Activated T-cell treated with anti-CD3 and anti-CD28 coated beads for 48 hours (primary cell): ENCODE data around the gene DRAXIN.

ENCODE experiments used
- DNase-seq: peaks from one replicate; pipeline ENCODE4 v3.0.0-alpha.2; 2020; ENCODE audit warnings: low read depth

DRAXIN gene

DNA sequence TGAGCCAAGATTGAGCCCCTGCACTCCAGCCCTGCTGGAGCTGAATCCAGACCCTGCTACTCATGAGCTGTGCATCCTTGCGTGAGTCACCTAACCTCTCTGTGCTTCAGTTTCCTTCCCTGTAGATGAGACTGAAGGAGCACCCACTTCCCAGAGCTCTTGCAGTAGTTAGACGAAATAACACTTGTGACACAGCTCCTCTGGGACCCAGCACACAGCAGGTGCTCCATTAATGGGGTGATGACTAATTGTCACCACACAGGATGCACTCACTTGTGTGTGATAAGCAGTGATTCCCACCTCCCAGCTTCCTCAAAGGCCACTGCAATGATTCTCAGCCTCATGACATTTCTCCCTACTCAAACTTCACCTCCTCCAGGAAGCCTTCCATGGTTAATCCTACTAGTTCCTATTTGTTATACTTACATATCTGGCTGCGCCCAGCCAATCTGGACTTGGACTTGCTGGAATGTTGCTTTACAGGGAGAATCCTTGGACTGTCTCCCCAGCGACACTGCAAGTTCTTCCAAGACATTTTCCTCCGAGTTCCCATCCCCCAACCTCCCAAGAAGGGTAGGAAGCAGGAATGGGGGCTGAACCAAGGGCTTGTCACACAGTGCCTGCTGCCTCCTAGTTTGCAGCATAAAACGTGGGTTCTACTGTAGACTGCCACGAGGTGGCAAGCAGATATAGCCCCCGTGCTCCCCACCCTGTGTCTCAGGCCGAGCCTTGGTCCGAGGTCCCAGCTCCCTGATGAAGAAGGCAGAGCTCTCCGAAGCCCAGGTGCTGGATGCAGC is 17.2 kb downstream of the DRAXIN start:
- DNase-seq = no peak

DNA sequence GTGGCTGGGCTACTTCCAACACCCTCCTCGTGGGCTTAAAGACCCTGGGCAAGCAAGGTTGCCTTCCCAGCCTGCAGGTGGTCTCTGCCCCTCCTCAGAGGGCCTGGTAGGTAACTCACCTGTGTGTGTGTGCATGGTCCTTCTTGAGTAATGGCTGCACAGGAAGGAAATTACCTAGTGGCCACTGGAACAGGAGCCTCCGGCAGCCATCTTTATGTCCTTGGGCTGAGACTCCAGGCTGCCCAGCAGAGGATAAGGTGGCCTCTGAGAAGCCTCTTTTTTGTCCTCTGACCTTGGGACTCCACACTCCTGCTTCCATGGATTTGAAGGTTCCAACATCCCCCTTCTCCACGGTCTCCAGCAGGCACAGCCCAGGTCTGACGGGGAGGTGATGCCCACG is 20.0 kb downstream of the DRAXIN start:
- no peak for DNase-seq

DNA sequence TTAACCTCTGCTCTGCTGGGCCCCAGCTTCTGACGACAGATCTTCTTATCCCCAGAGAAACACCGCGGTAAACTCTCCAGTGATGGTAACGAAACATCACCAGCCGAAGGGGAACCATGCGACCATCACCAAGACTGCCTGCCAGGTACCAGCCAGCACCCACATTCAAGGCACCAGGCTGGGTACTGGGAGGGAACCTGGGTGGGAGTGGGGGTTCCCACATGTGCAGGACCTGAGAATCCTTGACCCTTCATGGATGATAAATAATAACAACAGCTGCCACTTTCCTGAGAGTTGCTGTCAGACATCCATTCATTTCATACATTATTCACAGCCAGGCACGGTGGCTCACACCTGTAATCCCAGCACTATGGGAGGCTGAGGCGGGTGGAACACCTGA is 20.8 kb downstream of the DRAXIN start:
- no peak for DNase-seq

DNA sequence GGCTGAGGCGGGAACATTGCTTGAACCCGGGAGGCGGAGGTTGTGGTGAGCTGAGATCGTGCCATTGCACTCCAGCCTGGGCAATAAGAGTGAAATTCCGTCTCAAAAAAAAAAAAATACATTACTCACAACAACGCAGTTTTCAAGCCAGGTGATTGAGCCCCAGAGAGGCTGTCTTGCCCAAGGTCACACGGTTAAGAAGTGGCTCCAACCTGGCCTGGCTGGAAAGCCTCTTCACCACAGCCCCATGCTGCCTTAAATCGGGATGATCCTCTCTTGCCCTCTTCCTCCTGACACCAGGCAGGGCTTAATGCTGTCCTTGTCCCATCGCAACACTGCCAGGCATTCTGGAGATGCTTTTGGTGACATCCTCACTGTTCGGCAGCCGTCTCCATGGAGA is 21.6 kb downstream of the DRAXIN start:
- no peak for DNase-seq

DNA sequence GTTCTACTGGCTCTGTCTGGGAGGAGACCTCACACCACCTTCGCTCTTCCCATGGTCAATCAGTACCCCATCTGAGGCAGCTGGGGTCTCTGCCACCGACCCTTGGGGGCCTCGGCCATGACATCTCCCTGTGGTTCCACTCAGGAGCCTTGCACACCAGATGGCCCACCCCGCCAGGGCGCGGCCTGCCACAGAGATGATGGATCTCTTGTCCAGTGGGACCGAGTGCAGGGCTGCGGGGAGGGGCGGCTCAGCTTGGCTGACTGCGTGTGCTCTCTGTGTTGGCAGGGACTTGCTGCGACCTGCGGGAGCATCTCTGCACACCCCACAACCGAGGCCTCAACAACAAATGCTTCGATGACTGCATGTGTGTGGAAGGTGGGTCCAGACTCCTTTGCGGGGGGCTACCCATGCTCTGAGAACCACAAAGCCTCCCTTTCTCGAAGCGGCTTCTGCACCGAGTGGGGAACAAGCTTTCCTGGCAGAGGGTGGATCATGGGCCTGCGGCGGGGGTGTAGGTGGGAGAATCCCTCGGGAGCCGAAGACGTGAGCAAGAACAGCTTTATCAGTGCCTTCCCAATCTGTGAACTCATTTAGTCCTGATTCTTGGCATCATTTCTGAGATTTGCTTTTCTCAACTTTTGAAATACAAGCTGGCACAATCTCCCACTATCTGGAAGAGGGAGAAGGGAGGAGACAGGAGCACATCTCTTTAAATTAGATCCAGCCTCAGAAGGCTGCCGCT is 23.5 kb downstream of the DRAXIN start:
- DNase-seq = no peak

DNA sequence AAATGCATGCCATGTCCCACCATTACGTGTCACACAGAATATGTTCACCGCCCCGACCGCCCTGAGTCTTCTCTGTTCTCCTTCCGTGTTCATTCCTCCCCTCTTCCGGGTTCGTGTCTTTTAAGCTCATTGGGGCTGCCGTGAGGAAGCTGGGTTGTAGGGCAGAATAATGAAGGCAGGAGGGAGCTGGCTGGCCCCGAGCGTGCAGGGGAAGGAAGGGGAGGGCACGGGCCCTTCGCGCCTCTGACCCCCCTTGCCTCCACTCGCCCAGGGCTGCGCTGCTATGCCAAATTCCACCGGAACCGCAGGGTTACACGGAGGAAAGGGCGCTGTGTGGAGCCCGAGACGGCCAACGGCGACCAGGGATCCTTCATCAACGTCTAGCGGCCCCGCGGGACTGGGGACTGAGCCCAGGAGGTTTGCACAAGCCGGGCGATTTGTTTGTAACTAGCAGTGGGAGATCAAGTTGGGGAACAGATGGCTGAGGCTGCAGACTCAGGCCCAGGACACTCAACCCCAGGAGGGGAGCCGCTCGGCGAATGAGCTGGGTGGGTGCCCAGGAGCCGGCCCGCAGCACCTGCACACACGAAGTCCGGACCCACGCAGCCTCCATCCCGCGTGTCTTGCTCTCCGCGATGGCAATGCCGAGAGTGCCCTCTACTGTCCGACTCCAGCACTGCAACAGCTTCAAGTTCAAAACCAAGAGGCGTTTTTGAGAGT is 28.0 kb downstream of the DRAXIN start:
- peak; percentile 76 for DNase-seq

DNA sequence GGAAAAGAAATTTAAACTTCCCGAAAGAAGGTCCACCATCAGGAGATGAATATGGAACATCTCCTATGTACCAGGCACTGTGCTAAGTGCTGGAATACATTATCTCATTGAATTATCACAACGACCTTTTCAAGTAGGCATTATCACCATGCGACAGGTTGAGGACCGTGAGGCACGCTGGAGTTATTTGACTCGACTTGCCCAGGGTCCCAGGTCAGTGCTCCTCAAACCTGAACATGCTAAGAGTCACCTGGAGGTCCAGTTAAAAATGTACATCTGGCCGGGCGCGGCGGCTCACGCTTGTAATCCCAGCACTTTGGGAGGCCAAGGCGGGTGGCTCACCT is 28.5 kb downstream of the DRAXIN start:
- no peak for DNase-seq

DNA sequence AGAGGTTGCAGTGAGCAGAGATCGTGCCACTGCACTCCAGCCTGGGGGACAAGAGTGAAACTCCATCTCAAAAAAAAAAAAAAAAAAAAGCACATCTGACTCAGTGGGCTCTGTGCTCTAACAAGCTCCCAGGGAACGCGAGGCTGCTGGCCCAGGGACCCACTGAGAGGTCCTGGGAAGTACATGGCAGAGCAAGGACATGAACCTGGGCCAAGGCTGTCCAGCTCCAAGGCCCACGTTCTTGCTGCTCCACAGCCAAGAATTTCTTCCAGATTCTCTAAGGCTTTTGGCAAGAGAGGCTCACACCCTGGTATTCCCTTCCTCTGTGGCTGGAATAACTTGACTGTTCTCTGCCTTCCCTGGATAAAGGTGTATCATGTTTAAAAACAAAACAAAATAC is 29.0 kb downstream of the DRAXIN start:
- no peak for DNase-seq

DNA sequence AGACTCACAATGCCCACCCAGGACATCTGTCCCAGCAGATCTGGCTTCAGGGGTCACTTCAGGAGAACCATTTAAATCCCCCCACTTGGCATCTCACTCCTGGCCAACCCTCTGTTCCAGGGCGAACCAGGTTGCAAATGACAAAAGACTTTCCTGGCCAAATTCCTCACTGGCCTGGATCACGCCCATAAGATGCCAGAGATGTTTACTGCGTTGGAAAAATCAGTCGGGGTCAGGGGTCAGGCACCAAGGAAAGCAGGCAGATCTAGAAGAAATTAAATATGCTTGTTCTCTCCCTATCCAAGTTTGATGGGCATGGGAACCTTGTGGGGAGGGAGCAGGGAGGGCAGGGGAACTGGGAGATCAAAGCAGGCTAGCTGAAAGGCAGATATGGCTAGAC is 29.8 kb downstream of the DRAXIN start:
- DNase-seq = no peak

DNA sequence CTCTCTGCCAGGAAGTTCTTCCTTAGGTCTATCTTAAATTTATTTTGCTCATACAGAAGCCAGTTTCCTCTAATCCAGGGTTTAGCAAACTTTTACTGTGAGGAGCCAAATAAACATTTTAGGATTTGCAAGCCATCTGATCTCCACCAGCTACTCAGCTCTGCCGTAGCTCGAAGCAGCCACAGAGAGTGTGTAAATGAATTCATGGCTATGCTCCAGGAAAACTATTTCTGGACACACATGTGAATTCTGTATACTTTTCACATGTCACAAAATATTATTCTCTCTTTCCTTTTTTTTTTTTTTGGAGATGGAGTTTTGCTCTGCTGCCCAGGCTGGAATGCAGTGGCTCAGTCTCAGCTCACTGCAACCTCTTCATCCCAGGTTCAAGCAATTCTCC is 31.0 kb downstream of the DRAXIN start:
- DNase-seq = no peak

DNA sequence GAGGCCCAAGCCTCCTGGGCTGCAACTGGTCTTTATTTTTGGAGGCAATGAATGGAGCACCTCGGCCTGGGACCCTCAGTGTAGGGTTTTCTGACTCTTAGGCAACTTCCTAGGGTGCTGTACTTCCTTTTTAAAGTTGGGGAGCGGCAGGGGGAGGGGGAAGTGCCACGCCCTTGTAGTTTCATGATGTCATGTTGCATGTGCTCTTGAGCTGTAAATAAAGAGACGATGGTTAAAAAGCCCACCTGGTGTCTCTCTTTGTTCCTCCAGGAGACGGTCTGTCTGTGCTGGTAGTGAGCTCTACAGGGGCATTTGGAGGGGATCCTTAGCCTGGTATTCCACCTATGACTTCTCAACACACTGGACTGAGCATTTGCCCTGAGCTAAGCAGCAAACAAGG is 34.1 kb downstream of the DRAXIN start:
- no peak for DNase-seq

DNA sequence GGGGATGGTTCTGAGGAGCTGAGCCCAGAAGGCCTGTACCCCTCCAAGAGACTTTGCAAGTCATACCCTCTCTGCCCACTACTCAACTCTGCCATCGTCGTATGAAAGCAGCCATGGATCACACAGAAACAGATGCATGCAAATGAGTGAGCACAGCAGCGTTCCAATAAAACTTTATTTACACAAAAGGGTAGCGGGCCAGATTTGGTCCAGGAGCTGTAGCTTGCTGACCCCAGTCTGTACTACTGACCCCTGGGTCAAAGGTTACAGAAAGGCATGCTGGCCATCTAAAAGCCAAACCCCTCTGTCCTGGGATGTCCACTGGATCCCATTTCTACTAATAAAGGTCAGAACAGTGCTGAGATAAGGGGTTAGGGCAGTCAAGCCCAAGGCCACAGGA is 35.6 kb downstream of the DRAXIN start:
- no peak for DNase-seq

DNA sequence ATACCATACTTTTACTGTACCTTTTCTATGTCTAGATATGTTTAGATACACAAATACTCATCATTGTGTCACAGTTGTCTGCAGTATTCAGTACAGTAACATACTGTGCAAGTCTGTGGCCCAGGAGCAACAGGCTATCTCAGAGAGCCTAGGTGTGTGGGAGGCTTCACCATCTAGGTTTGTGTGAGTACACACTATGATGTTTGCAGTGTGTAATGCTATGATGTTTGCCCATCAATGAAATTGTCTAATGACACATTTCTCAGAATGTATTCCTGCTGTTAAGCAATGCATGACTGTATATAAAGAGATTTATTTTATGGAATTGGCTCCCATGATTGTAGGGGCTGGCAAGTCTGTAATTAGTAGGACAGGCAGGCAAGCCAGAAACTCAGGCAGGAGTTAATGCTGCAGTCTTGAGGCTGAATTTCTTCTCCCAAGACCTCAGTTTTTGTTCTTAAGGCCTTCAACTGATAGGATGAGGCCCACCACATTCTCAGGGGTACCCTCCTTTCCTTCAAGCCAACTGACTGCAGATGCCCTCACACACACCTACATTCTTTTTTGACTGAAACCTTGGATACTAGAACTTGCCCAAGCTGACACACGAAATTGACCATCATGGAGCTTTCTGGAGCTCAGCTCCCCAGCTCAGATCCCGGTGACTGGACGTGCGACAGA is 36.8 kb downstream of the DRAXIN start:
- no peak for DNase-seq

DNA sequence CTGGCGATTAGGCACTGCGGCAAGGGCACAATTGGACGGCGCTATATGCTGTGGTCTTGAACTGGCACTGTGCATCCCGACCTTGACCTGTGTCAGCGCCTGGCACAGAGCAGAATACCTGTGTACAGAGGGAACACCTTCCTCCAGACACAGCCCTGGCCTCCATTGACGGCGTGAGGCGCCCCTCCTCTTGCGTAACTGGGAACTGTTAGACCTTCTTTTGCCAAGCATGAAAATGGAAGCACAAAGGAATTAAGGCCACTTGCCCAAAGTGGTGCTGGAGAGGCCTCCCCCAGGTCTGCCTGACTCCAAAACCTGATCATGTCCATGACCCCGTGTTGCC is 37.6 kb downstream of the DRAXIN start:
- DNase-seq = no peak

DNA sequence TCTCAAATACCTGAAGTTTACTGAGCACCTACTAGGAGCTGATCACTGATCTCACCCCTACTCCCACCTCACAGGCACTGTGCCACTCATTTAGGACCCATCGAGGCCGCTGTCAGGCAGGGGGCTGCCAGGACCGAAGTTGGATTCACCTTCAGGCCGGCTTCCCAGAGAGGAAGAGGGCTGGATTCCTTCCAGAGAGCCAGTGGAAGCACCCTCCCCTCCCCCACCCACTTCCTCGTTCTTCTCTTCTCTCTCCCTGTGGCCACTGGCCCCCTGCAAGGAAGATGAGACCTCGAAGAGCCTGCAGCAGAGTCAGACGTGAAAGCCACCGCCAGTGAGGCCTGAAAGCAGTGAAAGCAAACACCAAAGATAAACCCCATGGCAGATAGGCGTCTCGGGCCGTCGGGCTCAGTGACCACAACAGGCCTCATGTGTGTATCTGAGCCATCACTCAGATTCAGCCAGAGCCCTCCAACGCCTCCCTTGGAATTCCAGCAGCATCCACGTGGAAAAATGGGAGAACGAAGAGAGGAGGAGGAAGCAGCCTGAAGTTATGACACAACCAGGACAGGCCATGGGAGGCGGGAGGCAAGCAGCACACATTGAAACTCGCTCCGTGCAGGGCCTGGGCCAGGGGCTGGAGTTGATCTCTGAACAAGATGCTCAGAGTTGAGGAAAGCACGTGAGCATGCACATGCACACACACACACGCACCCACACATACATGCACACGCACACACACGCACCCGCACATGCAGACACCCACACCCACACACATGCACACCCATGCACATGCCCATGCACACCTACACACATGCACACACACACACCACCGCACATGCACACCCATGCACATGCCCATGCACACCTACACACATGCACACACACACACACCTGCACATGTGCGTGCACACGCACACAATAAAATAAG is 38.3 kb downstream of the DRAXIN start:
- no peak for DNase-seq

DNA sequence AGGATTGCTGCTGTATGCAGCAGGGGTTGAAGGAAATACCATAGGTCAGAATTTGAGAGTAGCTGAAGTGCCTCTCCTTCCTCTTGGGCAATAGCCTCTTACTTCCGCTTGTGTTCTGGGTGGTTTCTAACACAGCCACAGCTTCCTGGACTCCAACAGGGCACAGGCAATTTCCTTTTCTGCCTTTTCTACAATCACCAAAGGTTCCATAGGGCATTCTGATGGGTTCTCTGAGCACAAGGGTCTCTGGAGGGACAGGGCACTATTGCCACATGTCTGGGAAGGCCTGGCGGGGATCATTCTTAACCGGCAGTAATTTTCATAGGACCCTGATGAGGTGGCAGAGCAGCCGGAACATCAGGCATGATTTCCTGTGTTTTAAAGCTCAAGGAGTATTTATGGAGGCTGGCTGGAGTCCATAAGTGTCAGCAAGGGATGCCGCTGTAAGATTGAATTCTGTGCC is 39.0 kb downstream of the DRAXIN start:
- no peak for DNase-seq

DNA sequence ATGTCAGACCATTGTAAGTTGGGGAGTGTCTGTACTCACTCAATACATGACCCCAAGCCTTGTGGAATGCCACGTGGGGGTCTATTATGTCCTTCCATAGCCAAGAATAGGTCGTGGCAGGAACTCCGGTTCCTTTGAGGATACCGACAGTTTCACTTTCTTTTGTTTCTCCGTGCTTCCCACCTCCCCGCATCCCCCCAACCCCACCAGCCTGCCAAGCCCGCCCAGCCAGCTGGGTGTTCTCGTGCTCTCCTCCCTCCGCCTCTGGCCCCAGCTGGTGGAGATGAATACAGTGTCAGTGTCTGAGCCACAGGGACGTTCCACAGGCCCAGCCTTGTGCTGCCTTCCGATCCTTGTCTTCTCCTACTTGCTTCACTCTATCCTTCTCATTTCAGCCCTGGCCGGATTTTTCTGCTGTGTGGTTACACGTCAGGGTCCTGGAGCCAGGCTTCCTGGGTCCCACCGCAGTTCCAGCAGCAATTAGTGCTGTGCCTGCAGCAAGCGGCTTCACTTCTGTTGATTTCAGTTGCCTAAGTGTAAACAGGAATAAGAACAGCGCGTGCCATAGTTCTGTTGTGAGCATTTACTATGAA is 40.3 kb downstream of the DRAXIN start:
- no peak for DNase-seq

DNA sequence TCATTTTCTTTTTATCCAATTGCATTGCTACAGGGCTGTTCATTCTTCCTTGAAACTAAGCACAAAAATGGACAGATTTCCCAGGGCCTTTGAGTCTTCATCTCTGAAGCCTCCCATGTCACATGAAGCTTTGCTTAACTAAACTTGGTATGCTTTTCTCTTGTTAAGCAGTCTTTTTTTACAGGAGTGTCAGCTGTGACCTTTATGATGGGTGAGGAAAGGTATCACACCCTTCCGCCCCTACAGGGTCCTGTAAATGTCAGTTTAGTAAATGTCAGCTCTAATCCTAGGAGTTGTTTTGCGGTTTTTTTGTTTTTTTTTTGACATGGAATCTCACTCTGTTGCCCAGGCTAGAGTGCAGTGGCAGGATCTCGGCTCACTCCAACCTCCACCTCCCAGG is 41.8 kb downstream of the DRAXIN start:
- no peak for DNase-seq

DNA sequence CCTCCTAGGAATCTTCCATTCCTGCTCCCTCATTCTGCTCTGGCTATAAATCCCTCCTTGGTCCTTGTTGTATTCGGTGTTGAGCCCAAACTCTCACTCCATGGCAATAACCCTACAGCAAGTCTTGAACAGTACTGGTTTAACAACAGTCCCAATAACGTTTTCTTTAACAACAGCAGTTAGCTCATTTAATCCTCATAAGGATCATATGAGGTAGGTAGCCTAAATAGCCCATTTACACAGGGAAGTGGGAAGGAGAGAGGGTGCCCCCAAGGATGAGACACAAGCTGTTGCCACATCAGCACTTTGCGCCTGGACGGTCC is 44.0 kb downstream of the DRAXIN start:
- no peak for DNase-seq

DNA sequence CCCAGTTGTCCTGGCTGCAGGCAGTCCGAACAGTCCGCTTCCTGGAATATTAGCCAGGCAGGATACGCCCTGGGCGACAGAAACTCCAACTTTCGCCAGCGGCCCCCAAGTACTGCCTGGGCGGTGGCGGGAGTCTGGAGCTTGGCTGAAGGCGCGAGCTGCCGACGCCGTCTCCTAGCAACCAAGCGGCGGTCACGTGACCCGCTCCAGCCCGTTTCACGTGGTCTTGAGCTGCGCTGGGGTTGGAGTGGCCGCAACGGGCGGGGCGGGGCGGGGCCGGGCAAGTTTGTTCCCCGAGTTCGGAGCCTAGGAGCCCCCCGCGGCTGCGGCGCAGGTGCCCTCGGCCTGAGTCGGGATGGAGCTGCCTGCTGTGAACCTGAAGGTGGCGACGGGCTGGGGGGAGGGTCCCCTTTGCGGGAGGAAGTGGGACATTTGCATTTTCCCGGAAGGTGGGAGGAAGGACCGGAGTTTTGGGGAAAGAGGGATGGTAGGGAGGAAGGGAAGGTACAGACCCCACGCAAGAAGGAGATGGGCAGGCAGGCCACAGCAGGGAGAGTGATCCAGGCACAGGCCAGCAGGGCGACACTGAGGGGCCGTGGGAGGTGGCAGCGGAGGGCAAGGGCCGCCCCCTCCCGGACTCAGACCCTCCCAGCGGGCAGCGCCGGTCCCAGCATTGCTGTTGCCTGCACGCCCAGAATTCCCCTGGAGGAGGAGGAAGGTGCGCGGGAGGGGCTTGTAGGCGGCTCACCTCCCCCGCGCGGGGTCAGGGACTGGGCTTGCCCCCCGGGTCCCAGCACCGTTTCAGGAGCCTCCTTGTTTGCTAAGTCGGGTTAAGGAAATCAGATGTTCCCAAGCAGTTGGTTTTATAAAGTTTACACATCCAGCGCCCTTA is 44.6 kb downstream of the DRAXIN start, which contains the start of gene AGTRAP:
Gene AGTRAP, plus strand, starts transcription at position 283 of the 892 bp plus-strand sequence. Its CDS starts 73 bp downstream, at position 356.
- DNase-seq = peak; percentile 84
